ENCODE measurements around the gene RCL1.
A peak's percentile ranks its signal among the peaks of the same experiment; 100 is the strongest.
"Not testable (repeated sequence)": the region's sequence is repeated elsewhere in the genome, so short reads cannot be mapped to it uniquely, and the experiment has no call there.

The RCL1 gene

GRCh38 chr9:4892501-4893194 lies 99.9 kb downstream of the RCL1 start:
- no peak for DNase-seq

GRCh38 chr9:4894076-4894475 lies 101.3 kb downstream of the RCL1 start:
- no peak for DNase-seq

GRCh38 chr9:4899853-4900252 lies 107.1 kb downstream of the RCL1 start:
- DNase-seq, result not testable (repeated sequence)

GRCh38 chr9:4901401-4902134 lies 108.8 kb downstream of the RCL1 start:
- peak; percentile 17 for DNase-seq

- no peak for DNase-seq
Observed at GRCh38 chr9:4902135-4902475, 109.4 kb downstream of the RCL1 start.

GRCh38 chr9:4904322-4905134 lies 111.8 kb downstream of the RCL1 start:
- DNase-seq, result no peak

GRCh38 chr9:4905135-4905490 lies 112.4 kb downstream of the RCL1 start:
- no peak for DNase-seq
